GM12865 (cell line): Measurements from ENCODE around the gene EPHB1.

ENCODE experiments used
- DNase-seq: peaks from one replicate; pipeline ENCODE4 v3.0.0; 2010; ENCODE audit warnings: low read depth
- H3K4me3 ChIP-seq: 2 replicates; pipeline ENCODE4 v1.5.1; 2011; ENCODE audit warnings: mild to moderate bottlenecking, low read depth, low read length, control low read depth
- CTCF ChIP-seq: IDR thresholded peaks from 2 replicates; pipeline ENCODE4 v1.5.1; 2011; ENCODE audit warnings: low read length, control low read depth, low read depth, inconsistent platforms; ENCODE audit not compliant: insufficient read depth; ENCODE audit errors: missing control alignments

EPHB1 gene

GRCh38 chr3:134766290-134766689, 28.8 kb upstream of the EPHB1 start:
- TF ChIP-seq CTCF = no peak
- DNase-seq = no peak
- H3K4me3 ChIP-seq = no peak overlapping the region

- no peak for DNase-seq
- TF ChIP-seq CTCF = no peak
- H3K4me3 ChIP-seq = no peak overlapping the region
Measured at GRCh38 chr3:134768116-134768515, 26.9 kb upstream of the EPHB1 start.

- H3K4me3 ChIP-seq = no peak overlapping the region
- no peak for DNase-seq
- TF ChIP-seq CTCF = no peak
Measured at GRCh38 chr3:134768837-134769236, 26.2 kb upstream of the EPHB1 start.

- no peak for DNase-seq
- no peak overlapping the region for H3K4me3 ChIP-seq
- no peak for TF ChIP-seq CTCF
Measured at GRCh38 chr3:134769287-134769868, 25.7 kb upstream of the EPHB1 start.

GRCh38 chr3:134772011-134772410, 23.0 kb upstream of the EPHB1 start:
- DNase-seq = no peak
- no peak overlapping the region for H3K4me3 ChIP-seq
- TF ChIP-seq CTCF = no peak

GRCh38 chr3:134772591-134772990, 22.5 kb upstream of the EPHB1 start:
- H3K4me3 ChIP-seq = no peak overlapping the region
- DNase-seq = no peak
- TF ChIP-seq CTCF = no peak

- no peak for DNase-seq
- H3K4me3 ChIP-seq = no peak overlapping the region
- no peak for TF ChIP-seq CTCF
Measured at GRCh38 chr3:134775831-134776230, 19.2 kb upstream of the EPHB1 start.
